GM21447 (cell line): ENCODE results near the gene MPV17.
A peak's percentile ranks its signal among the peaks of the same experiment; 100 is the strongest.
"Not testable (repeated sequence)": the region's sequence is repeated elsewhere in the genome, so short reads cannot be mapped to it uniquely, and the experiment has no call there.

Source experiments
- ATAC-seq: cut with Tn5 transposase; IDR thresholded peaks from one replicate; pipeline ENCODE4 v1.9.1; 2021; ENCODE audit not compliant: unreplicated experiment

The MPV17 gene, protein sequence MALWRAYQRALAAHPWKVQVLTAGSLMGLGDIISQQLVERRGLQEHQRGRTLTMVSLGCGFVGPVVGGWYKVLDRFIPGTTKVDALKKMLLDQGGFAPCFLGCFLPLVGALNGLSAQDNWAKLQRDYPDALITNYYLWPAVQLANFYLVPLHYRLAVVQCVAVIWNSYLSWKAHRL

GRCh38 chr2:27322766-27323595 is at the start of gene MPV17:
Gene MPV17 (minus strand): TSS chr2:27323097. CDS start chr2:27322517, 580 bp downstream.
- peak; percentile 91 for ATAC-seq

DNA sequence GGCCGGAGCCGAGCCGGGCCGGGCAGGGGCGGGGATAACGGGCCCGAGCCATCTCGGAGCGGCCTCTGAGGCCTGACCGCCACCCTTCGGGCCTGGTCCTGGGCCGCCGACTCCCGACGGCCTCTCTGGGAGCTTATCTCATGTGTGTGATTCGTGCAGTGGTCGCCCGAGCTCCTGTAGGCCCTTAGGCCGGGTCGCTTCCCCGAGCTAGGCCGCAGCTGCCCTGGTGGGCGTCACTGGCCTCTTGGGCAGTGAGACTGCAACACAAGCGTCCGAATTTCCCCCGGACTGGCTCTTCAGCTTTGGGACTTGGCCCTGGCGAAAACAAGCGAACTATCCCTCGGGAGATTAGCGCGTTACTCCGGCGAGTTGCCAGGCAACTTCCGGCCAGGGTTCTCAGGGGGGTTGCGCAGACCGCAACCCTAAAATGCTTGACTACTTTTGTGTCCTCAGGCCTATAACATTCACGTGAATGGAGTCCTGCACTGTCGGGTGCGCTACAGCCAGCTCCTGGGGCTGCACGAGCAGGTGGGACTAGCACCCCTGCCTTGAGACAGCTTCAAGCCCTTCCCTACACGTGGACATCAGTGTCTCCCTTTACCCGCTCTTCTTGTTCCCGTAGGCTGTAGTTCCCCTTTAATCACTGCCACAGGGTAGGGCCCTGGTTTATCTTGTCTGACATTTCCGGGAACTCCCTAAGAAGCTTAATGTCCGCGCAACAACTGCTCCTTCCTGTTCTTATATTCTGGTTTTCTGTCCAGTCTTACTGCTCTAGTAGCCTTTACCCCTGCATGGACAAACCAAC is 48.1 kb upstream of the MPV17 start:
- ATAC-seq: peak; percentile 32

DNA sequence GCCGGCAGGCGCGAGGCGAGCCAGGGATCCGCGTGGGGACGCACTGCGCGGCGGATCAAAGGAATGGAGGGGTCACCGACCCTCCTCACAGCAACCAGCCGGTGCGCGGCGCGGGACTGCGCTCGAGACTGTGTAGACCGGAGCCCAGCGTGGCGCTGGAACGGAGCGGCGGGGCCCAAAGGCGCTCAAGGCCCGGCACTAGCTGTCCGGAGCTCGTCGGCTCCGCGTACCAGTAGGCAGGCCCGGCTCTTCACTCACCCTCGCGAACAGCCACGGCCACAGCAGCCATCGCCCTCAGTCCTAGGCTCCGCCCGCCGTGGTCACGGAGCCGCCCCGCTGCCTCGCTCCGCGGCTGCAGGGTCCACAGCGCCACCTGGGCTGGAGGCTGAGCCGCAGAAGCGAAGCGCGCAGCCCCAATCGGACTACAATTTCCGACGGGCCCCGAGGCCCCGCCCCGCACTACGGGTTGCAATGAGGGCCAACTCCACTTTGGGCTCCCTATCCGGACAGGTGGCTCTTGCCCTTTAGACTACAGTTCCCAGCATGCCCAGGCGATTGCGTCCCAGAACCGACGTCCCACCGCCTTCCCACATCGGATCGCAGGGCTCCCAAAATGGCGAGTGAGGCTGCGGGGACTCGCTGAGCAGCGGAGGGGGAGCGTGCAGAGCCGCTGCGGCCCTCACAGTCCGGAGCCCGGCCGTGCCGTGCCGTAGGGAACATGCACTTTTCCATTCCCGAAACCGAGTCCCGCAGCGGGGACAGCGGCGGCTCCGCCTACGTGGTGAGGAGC is 47.3 kb upstream of the MPV17 start, which contains the start of the genes EIF2B4 and SNX17:
TSS of gene EIF2B4 (minus strand) at position 313 of the 790 bp plus-strand sequence. CDS start at position 289, 24 bp downstream.
TSS of gene SNX17 (plus strand) at position 591 of the 790 bp plus-strand sequence. CDS start at position 719, 128 bp downstream.
- ATAC-seq: peak; percentile 83

GRCh38 chr2:27369471-27370025 is 46.7 kb upstream of the MPV17 start:
- peak; percentile 3 for ATAC-seq

DNA sequence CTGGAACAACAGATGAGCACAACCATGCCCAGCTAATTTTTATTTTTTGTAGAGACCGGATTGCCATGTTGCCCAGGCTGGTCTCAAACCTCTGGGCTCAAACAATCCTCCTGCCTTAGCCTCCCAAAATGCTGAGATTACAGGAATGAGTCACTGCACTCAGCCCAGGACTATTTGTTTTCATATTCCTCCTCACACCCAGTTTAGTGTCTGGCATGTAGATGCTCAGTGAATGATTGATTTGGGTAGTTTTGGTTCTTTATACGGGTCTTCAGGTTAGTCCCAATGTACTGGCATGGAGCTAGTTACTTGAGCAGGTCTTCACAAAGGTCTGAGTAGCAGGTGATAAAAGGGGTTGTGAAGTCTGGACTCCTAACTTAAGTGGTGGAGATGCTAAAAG is 41.0 kb upstream of the MPV17 start:
- ATAC-seq: no peak

GRCh38 chr2:27362678-27363420 is 40.0 kb upstream of the MPV17 start:
- no peak for ATAC-seq

DNA sequence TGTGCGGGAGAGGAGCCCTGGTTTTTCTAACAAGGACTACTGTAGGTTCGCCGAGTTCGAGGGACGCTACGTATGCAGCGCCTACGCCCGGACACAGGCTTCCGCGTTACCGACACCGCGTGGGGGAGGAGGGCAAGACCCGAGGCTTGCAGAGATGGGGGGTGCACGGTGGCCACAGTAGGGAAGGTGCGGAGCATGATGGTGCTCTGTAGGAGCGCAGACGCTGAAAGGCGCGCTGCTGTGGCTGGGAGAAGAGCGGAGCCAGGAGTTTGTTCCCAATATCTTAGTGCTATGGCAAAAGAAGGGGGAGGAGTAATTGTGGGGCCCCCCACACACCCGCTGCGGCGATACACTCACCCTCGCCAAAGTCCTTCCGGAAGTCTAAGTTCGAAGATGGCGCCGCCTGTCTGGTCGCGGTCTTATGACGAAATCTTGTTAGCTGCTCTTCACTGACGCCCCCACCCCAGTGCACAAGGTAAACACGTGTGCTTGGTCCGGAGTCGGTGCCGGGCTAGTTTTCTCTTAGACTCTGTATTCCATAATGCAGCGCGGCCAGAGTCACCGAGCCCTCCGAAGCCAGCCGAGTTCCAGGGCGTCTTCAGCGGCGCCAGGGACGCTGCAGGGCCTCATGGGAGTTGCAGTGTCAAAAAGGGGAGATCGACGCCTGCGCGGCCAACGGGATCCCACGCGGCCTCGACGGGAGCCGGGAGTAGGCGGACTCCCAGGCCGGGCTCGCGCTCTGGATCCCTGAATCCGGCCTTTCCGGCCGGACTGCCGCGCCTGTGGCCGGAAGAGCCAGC is 33.7 kb upstream of the MPV17 start, which contains the start of gene GTF3C2:
TSS of gene GTF3C2 (minus strand) at position 383 of the 800 bp plus-strand sequence. CDS start 13,210 bp downstream, outside the sequence.
- peak; percentile 88 for ATAC-seq

- ATAC-seq: peak; percentile 39
Measured at GRCh38 chr2:27356056-27356381, 33.1 kb upstream of the MPV17 start.

DNA sequence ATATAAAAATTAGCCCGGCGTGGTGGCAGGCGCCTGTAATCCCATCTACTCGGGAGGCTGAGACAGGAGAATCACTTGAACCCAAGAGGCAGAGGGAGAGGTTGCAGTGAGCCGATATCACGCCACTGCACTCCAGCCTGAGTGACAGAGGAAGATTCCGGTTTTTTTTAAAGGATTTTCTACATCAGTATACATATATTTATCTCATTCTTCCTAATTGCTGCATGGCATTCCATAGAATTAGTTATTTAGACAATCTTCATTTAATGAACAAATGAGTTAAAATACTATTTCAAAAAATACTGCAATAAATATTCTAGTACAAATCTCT is 31.7 kb upstream of the MPV17 start:
- ATAC-seq: no peak

GRCh38 chr2:27353762-27354596 is 31.1 kb upstream of the MPV17 start:
- ATAC-seq: no peak

GRCh38 chr2:27353386-27353761 is 30.5 kb upstream of the MPV17 start:
- ATAC-seq: not testable (repeated sequence)

DNA sequence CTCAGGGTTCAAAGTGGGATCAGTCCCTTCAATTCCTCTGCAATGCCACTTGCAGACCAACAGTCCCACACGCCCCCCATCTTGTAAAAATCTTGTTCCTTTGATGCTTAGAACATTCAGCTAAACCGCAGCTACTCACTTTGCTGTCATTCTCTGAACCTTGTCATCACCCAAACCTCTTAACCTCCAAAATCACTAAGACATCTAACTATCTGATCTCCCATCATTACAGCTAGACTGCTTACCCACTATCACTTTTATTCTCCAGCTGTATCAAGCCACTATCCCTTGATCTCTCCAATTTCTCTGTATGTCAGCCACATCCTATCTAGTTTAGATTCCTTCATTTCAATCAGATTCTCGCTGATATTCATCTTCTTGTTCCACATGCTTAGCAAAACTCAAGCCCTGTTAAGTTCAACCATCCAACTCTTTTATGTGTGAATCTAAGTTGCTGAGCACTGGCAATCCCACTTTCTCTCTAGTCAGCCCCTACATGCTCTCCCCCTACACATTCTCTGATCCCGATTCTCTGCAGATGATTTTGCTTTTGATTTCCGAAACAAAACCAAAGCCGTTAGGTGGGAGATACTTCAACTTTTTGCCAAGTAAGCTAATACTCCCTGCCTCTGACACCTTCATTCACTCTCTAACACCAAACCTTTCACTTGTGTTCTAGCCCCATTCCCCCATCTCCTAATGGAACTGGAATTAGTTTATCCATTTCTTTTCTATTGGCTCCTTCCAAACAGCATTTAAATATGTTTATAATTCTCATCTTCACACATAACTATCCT is 29.1 kb upstream of the MPV17 start:
- ATAC-seq: no peak

DNA sequence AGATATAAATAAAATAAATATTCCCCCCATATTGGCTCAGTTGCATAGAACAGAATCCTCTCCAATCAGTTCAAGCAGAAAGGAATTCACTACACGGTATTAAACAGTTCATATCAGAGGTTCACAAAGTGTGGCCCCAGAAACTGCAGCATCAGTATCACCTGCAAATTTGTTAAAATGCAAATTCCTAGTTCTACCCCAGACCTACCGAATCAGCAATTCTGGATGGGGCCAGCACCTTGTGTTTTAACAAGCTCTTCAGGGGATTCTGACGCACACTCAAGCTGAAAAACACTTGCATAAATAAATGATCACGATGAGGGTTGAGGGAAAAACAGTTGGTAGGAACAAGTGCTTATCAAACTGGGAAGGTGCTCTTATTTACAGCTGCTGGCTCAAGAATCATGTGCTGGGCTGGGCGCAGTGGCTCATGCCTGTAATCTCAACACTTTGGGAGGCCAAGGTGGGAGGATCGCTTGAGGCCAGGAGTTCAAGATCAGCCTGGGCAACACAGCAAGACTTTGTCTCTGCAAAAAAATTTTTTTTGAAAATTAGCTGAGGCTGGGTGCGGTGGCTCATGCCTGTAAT is 27.3 kb upstream of the MPV17 start:
- no peak for ATAC-seq

DNA sequence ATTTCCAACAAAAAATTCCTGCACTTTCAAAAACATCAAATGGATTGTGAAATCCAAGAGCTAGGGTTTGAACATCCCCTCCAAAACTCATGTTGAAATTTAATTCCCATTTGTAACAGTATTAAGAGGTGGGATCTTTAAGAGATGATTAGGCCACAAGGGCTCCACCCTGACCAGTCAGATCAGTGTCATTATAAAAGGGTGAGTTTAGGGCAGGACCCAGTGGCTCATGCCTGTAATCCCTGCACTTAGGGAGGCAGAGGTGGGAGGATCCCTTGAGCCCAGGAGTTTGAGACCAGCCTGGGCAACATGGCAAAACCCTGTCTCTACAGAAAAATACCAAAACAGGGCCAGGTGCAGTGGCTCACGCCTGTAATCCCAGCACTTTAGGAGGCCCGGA is 24.7 kb upstream of the MPV17 start:
- no peak for ATAC-seq

DNA sequence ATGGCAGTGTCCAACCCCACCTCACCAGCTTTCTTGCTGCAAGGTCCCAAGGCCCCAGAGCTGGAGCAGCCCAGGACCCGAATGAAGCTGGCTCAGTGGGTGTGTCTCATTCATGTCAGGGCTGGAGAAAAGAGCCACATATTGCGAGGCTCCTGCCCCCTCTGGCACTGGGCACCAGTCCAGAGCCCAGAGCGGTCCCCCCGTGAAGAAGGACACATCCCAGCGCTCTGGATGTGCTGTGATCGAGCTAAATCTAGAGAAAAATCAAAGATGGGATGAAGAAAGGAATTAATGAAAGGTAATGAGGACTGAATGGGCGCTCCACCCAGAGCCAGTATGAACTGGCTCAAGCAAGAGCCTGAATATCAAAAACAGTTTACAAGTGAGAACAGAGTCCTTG is 13.3 kb upstream of the MPV17 start:
- ATAC-seq: no peak

- ATAC-seq: no peak
Measured at GRCh38 chr2:27335311-27335710, 12.4 kb upstream of the MPV17 start.

- no peak for ATAC-seq
Measured at GRCh38 chr2:27324720-27325119, 1.8 kb upstream of the MPV17 start.
